Smooth muscle cell (in vitro differentiated cells): ENCODE measurements around the gene CENPB. TPM values are rescaled to one million over a fixed set of nuclear protein-coding genes. Genes with fewer than 3 reads are reported as not detected.

ENCODE experiments used
- DNase-seq: peaks from one replicate; lab custom pipeline; 2025; ENCODE audit not compliant: unreplicated experiment; lab: John Stamatoyannopoulos, UW
- H2AFZ ChIP-seq: fragments of 200-600 bp; sonication (generic); 2 replicates; pipeline ENCODE4 v1.6.0; 2016; ENCODE audit warnings: antibody characterized with exemption, low read depth, mild to moderate bottlenecking
- H3F3A ChIP-seq: fragments of 200-600 bp; sonication (generic); 2 replicates; pipeline ENCODE4 v1.6.0; 2017; ENCODE audit warnings: antibody characterized with exemption, low read depth
- H3K27ac ChIP-seq: fragments of 200-600 bp; sonication (generic); 2 replicates; pipeline ENCODE4 v1.5.1; 2016; ENCODE audit warnings: low read depth, mild to moderate bottlenecking
- H3K27me3 ChIP-seq: fragments of 200-600 bp; sonication (generic); 2 replicates; pipeline ENCODE4 v1.6.1; 2016; ENCODE audit warnings: low read depth, mild to moderate bottlenecking
- H3K36me3 ChIP-seq: fragments of 200-600 bp; sonication (generic); 2 replicates; pipeline ENCODE4 v1.5.1; 2016; ENCODE audit warnings: low read depth
- H3K4me1 ChIP-seq: fragments of 200-600 bp; sonication (generic); 2 replicates; pipeline ENCODE4 v1.5.1; 2016; ENCODE audit warnings: low read depth
- H3K4me2 ChIP-seq: fragments of 200-600 bp; sonication (generic); 2 replicates; pipeline ENCODE4 v1.6.0; 2016; ENCODE audit warnings: mild to moderate bottlenecking
- H3K4me3 ChIP-seq: fragments of 200-600 bp; sonication (generic); 2 replicates; pipeline ENCODE4 v1.5.1; 2016; ENCODE audit warnings: mild to moderate bottlenecking
- H3K79me2 ChIP-seq: fragments of 200-600 bp; sonication (generic); 2 replicates; pipeline ENCODE4 v1.6.0; 2016; ENCODE audit warnings: low read depth, mild to moderate bottlenecking
- H3K9ac ChIP-seq: fragments of 200-600 bp; sonication (generic); 2 replicates; pipeline ENCODE4 v1.6.0; 2016; ENCODE audit warnings: low read depth
- H3K9me3 ChIP-seq: fragments of 200-600 bp; sonication (generic); replicated peaks from 2 replicates; pipeline ENCODE4 v1.5.1; 2016; ENCODE audit warnings: low read depth
- H4K20me1 ChIP-seq: fragments of 200-600 bp; sonication (generic); 2 replicates; pipeline ENCODE4 v1.6.0; 2016; ENCODE audit warnings: low read depth
- WGBS: methylation state at CpG from one replicate; pipeline ENCODE4 v1.1.7; 2016; ENCODE audit warnings: low lambda C conversion rate; 5-methylcytosine and 5-hydroxymethylcytosine counted together
- polyA plus RNA-seq: library from polyadenylated mRNA; unstranded; fragments of >200 nt; fragmentation: Nextera tagmentation; extraction: Ambion mirVana; gene quantifications from 2 replicates; pipeline ENCODE4 v1.2.1, GENCODE V29; 2016
- total RNA-seq: library from RNA; depleted of rRNA; stranded (reverse); fragments of >200 nt; gene quantifications from 2 replicates; pipeline ENCODE4 v1.2.3, GENCODE V29; 2014
- TF ChIP-seq, protein P1 (sequence below): fragments of 200-600 bp; sonication (generic); IDR thresholded peaks from 2 replicates; pipeline ENCODE4 v1.5.1; 2017; ENCODE audit warnings: borderline replicate concordance, mild to moderate bottlenecking, antibody characterized with exemption; ENCODE audit not compliant: insufficient read depth, poor library complexity, severe bottlenecking

Gene CENPB
- total and polyA plus RNA-seq, 2 experiments from 2014 or later, result 10.4 to 23.6 TPM

DNA sequence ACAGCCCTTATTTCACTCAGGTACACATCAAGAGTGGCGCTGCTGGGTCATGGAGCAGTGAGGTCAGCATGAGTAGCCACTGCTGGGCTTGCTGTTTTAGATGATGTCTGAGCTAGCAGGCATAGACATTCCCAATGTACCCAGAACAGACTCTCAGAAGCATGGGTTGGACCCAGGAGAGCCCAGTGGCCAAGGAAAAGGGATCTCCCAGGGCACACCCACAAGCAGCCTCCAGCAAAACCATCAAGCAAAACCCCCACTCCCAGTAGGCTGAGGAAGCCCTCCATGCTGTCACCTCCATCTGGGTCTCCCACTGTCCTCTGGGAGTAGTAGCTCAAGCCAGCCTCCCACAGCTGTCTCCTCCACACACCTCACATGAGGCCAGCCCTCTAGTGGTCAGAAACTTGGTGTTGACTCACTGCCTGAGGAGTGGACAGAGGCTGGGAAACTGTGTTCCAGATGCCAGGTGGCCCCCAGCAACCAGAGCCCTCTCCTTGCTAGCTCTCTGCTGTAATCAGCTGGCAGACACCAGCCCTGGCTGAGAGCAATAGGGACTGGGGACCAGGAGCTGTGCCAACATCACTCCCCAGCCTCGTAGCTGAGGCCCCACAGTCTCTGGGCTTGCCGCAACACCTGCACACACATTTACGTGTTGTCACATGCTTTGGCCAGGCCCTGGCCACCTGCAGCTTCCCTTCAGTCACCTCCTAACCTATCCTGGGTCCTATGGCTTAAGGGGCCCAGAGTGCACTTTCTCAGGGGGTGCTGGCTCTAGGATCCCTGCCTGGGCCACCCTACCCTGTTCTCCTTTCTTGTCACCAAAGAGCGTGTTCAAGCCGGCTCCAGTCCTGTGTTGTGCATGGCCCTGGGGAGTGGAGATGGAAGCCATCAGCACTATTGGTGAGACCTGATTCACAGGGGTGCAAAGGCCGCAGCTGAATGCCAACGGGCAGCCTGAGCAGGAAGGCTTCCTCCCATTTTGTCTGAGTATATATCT lies 31.9 kb upstream of the CENPB start:
- no peak overlapping the region for H3K27ac ChIP-seq
- peak; percentile 31 for DNase-seq
- no peak overlapping the region for H3K9ac ChIP-seq
- TF ChIP-seq, protein P1, sequence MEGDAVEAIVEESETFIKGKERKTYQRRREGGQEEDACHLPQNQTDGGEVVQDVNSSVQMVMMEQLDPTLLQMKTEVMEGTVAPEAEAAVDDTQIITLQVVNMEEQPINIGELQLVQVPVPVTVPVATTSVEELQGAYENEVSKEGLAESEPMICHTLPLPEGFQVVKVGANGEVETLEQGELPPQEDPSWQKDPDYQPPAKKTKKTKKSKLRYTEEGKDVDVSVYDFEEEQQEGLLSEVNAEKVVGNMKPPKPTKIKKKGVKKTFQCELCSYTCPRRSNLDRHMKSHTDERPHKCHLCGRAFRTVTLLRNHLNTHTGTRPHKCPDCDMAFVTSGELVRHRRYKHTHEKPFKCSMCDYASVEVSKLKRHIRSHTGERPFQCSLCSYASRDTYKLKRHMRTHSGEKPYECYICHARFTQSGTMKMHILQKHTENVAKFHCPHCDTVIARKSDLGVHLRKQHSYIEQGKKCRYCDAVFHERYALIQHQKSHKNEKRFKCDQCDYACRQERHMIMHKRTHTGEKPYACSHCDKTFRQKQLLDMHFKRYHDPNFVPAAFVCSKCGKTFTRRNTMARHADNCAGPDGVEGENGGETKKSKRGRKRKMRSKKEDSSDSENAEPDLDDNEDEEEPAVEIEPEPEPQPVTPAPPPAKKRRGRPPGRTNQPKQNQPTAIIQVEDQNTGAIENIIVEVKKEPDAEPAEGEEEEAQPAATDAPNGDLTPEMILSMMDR, result peak; percentile 53
- WGBS, result 87% methylated on average over 8 of the region's 8 CpGs
- no peaks in the 10 kb centered on the region for H3K9me3 ChIP-seq
- H3F3A ChIP-seq, result peaks cover 6% of the 10 kb centered on the region
- H3K27me3 ChIP-seq, result no peaks in the 10 kb centered on the region
- no peaks in the 10 kb centered on the region for H3K36me3 ChIP-seq
- no peak overlapping the region for H3K4me3 ChIP-seq
- no peak overlapping the region for H3K4me2 ChIP-seq
- no peak overlapping the region for H2AFZ ChIP-seq
- no peaks in the 10 kb centered on the region for H4K20me1 ChIP-seq
- H3K79me2 ChIP-seq, result peaks cover 8% of the 10 kb centered on the region
- H3K4me1 ChIP-seq, result peaks cover 11% of the 10 kb centered on the region

DNA sequence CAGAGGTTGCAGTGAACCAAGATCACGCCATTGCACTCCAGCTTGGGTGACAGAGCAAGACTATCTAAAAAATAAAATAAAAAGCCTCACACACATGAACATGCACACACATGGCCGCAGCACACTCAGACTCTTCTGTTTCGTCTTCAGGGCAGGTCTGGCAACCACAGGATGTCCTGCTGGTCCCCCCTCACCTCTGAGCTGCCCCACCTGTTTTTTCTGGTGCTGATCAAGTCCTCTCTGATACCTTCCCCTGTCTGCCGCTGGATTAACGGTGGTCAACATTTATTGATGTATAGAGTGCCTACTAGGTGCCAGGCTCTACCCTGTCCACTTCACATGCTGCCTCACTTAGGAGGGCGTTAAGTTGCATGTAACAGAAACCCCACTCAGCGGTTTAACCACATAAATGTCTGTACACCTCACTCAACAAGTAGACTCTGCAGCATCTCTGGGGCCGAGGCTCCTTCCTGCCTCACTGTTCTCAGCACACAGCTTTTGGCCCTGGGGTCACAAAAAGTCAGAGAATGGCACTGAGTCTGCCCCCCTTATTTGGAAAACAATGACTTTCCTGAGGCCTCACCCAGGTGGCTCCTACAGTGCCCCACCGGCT lies 29.3 kb upstream of the CENPB start:
- H3K9ac ChIP-seq, result no peak overlapping the region
- H3K79me2 ChIP-seq, result no peaks in the 10 kb centered on the region
- TF ChIP-seq, protein P1, result no peak
- H3K4me2 ChIP-seq, result no peak overlapping the region
- no peaks in the 10 kb centered on the region for H3K9me3 ChIP-seq
- H3K27me3 ChIP-seq, result no peaks in the 10 kb centered on the region
- no peak overlapping the region for H3K4me3 ChIP-seq
- DNase-seq, result no peak
- 86% methylated on average over 9 of the region's 9 CpGs for WGBS
- no peak overlapping the region for H3K27ac ChIP-seq
- no peaks in the 10 kb centered on the region for H3K36me3 ChIP-seq
- H3F3A ChIP-seq, result peaks cover 23% of the 10 kb centered on the region
- H4K20me1 ChIP-seq, result no peaks in the 10 kb centered on the region
- peaks cover 9% of the 10 kb centered on the region for H3K4me1 ChIP-seq
- no peak overlapping the region for H2AFZ ChIP-seq

DNA sequence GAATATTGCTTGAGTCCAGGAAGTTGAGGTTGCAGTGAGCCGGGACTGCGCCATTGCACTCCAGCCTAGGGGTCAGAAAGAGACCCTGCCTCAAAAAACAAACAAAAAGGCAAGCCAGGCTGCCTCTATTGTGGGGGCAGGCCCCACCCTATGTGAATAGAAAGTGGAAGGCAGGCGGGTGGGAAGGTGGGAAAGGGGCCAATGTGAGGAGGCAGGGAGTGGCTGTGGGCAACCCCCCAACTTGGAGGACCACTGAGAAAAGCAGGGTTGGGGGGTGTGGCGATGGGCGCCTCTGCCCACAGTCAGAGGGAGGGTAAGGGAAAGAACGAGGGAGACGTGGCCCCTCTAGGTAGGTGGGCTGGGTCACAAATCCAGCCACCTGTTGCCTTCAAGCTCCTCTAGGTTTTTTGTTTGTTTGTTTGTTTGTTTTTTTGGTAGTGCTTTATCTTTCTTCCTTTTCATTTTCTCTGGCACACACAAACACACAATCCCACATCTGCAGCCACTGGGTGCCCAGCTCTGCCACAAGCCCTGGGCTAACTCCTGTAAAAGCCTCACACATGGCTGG lies 28.5 kb upstream of the CENPB start:
- Histone ChIP-seq H3F3A (peaks cover 29% of the 10 kb centered on the region), H3K36me3 (no peaks in the 10 kb centered on the region), H3K4me3 (no peak overlapping the region), H3K9me3 (no peaks in the 10 kb centered on the region), H3K4me1 (peaks cover 9% of the 10 kb centered on the region), H3K9ac (no peak overlapping the region), H2AFZ (no peak overlapping the region), H4K20me1 (no peaks in the 10 kb centered on the region), H3K27ac (no peak overlapping the region), H3K4me2 (no peak overlapping the region), H3K79me2 (no peaks in the 10 kb centered on the region), H3K27me3 (no peaks in the 10 kb centered on the region)
- 92% methylated on average over 7 of the region's 7 CpGs for WGBS
- TF ChIP-seq, protein P1, result no peak
- no peak for DNase-seq
